MCF 10A (cell line): ENCODE measurements around the gene SLC26A8. TPM values are rescaled to one million over a fixed set of nuclear protein-coding genes. Genes with fewer than 3 reads are reported as not detected.
A peak's percentile ranks its signal among the peaks of the same experiment; 100 is the strongest.

Experiments used
- BruUV-seq: library from RNA; stranded (reverse); fragments of 400-500 nt; replicated peaks from 2 replicates; lab custom pipeline; 2021; lab: Mats Ljungman, UMichigan
- CTCF ChIA-PET: fragments of 300-600 bp; sonication (Branson Sonifier 250); formaldehyde crosslinking; extraction: SDS; loops from one replicate; lab custom pipeline; 2021; ENCODE audit warnings: antibody characterized with exemption, inconsistent platforms; lab: Yijun Ruan, JAX
- POLR2A ChIA-PET: fragments of 300-600, 350-650 bp; sonication (Branson Sonifier 250); formaldehyde crosslinking; extraction: SDS; loops from one replicate; lab custom pipeline; 2020; ENCODE audit warnings: antibody characterized with exemption, inconsistent platforms; lab: Yijun Ruan, JAX
- DNase-seq: peaks from one replicate; pipeline ENCODE4 v3.0.0-alpha.2; 2018; ENCODE audit not compliant: unreplicated experiment
- H3K27ac Mint-ChIP-seq: one replicate; pipeline ENCODE4 v1.8.0; 2022; ENCODE audit warnings: mild to moderate bottlenecking, low read depth, mixed read lengths; ENCODE audit not compliant: unreplicated experiment
- H3K27me3 Mint-ChIP-seq: one replicate; pipeline ENCODE4 v1.8.0; 2022; ENCODE audit warnings: mixed read lengths; ENCODE audit not compliant: insufficient read depth, unreplicated experiment
- H3K36me3 Mint-ChIP-seq: one replicate; pipeline ENCODE4 v1.8.0; 2022; ENCODE audit warnings: mild to moderate bottlenecking, moderate library complexity, mixed read lengths; ENCODE audit not compliant: insufficient read depth, unreplicated experiment
- H3K4me1 Mint-ChIP-seq: one replicate; pipeline ENCODE4 v1.8.0; 2022; ENCODE audit warnings: mixed read lengths; ENCODE audit not compliant: insufficient read depth, unreplicated experiment
- H3K4me3 Mint-ChIP-seq: one replicate; pipeline ENCODE4 v1.8.0; 2022; ENCODE audit warnings: mild to moderate bottlenecking, moderate library complexity, mixed read lengths; ENCODE audit not compliant: unreplicated experiment
- H3K9me3 Mint-ChIP-seq: one replicate; pipeline ENCODE4 v1.8.0; 2022; ENCODE audit warnings: mixed read lengths; ENCODE audit not compliant: unreplicated experiment
- intact Hi-C: fragments of 100-400 bp; cut with micrococcal nuclease; formaldehyde crosslinking; loops from 2 replicates; pipeline ENCODE4 v1.14.1; 2022
- total RNA-seq: library from RNA; stranded (reverse); gene quantifications from 2 replicates; pipeline ENCODE4 v1.2.3, GENCODE V29; 2022
- TF ChIP-seq, protein P1 (sequence below): fragments of 200-600 bp; IDR thresholded peaks from one replicate; pipeline ENCODE4 v1.8.0; 2022; ENCODE audit warnings: antibody characterized with exemption, mild to moderate bottlenecking; ENCODE audit not compliant: unreplicated experiment

Gene SLC26A8
- total RNA-seq, 1 experiment from 2014 or later: not detected

DNA sequence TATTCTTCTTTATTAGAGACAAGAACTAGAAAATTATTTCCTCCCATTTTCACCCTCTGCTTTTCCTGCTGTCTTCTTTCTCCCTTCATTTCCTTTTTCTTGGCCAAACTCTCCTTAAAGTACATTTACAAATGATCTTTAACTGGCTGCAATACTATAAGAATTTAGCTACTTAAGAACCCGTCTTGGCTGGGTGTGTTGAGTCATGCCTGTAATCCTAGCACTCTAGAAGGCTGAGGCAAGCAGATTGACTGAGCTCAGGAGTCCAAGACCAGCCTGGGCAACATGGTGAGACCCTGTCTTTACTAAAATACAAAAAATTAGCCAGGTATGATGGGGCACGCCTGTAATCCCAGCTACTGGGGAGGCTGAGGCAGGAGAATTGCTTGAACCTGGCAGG lies 64.3 kb downstream of the SLC26A8 start:
- POLR2A ChIA-PET: interaction anchor here (0.6 kb wide), 1 partner anchor 269 kb away, joined by 3 read pairs; no protein-coding TSS in a partner anchor
- CTCF ChIA-PET: interaction anchor here (1.0 kb wide), 1 partner anchor 40 kb away, joined by 5 read pairs; no protein-coding TSS in a partner anchor
- Mint-ChIP-seq H3K9me3 (no peaks in the 10 kb centered on the region), H3K36me3 (no peaks in the 10 kb centered on the region), H3K4me3 (no peak overlapping the region), H3K4me1 (peaks cover 13% of the 10 kb centered on the region), H3K27ac (no peak overlapping the region), H3K27me3 (peaks cover 41% of the 10 kb centered on the region)
- DNase-seq: peak; percentile 29
- BruUV-seq: no TSS peak
- intact Hi-C loops: no loop called here
- TF ChIP-seq, protein P1, sequence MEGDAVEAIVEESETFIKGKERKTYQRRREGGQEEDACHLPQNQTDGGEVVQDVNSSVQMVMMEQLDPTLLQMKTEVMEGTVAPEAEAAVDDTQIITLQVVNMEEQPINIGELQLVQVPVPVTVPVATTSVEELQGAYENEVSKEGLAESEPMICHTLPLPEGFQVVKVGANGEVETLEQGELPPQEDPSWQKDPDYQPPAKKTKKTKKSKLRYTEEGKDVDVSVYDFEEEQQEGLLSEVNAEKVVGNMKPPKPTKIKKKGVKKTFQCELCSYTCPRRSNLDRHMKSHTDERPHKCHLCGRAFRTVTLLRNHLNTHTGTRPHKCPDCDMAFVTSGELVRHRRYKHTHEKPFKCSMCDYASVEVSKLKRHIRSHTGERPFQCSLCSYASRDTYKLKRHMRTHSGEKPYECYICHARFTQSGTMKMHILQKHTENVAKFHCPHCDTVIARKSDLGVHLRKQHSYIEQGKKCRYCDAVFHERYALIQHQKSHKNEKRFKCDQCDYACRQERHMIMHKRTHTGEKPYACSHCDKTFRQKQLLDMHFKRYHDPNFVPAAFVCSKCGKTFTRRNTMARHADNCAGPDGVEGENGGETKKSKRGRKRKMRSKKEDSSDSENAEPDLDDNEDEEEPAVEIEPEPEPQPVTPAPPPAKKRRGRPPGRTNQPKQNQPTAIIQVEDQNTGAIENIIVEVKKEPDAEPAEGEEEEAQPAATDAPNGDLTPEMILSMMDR: no peak

DNA sequence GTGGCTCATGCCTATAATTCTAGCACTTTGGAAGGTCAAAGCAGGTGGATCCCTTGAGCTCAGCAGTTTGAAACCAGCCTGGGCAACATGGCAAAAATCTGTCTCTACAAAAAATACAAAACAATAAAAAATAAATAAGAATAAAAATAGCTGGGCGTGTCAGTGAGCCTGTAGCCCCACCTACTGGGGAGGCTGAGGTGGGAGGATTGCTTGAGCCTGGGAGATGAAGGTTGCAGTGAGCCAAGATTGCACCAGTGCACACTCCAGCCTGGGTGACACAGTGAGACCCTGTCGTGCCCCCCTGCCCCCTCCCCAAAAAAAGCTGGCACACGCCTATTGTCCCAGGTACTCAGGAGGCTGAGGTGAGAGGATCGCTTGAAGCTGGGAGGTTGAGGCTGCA lies 68.5 kb downstream of the SLC26A8 start:
- TF ChIP-seq, protein P1: peak; percentile 28
- H3K36me3 Mint-ChIP-seq: no peaks in the 10 kb centered on the region
- H3K4me1 Mint-ChIP-seq: peaks cover 40% of the 10 kb centered on the region
- BruUV-seq: no TSS peak
- H3K9me3 Mint-ChIP-seq: no peaks in the 10 kb centered on the region
- intact Hi-C loops: loop anchor here (10.0 kb wide), 1 partner anchor 221 kb away; the partner anchor contains the start of gene ARMC12
- DNase-seq: peak; percentile 11
- CTCF ChIA-PET: interaction anchor here (0.6 to 1.2 kb wide), 3 partner anchors 33 to 361 kb away, joined by 3 to 4 read pairs (median 3); no protein-coding TSS in a partner anchor
- POLR2A ChIA-PET: interaction anchor here (3.9 kb wide), 1 partner anchor 73 kb away, joined by 20 read pairs; the partner anchor contains the start of gene MAPK14
- H3K27ac Mint-ChIP-seq: no peak overlapping the region
- peaks cover 27% of the 10 kb centered on the region for H3K27me3 Mint-ChIP-seq
- H3K4me3 Mint-ChIP-seq: no peak overlapping the region

DNA sequence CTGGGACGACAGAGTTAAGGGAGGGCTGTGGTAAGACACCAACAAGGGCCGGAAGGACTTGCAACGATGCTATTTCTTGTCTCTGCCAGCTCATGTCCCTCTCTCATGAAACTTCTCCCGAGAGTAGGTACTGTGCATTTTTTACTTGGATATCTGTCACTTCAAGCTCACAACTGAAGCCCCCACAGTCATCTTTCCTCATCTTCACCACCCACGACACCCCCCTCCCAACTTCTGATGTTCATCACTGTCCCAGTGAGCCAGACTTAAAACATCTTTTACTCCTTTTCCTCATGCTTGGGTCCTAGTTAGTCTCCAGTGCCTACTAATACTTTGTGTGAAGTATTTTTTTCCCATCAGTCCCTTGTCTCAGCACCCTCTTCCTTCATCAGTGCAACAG lies 68.9 kb downstream of the SLC26A8 start:
- ChIA-PET CTCF (interaction anchor here (0.6 to 1.2 kb wide), 2 partner anchors 32 to 139 kb away, joined by 3 to 4 read pairs; no protein-coding TSS in a partner anchor), POLR2A (interaction anchor here (1.0 to 3.9 kb wide), 4 partner anchors 36 to 73 kb away, joined by 3 to 20 read pairs (median 6); partner anchors contain the start of gene MAPK14)
- H3K4me3 Mint-ChIP-seq: no peak overlapping the region
- H3K27ac Mint-ChIP-seq: no peak overlapping the region
- intact Hi-C loops: loop anchor here (10.0 kb wide), 1 partner anchor 221 kb away; the partner anchor contains the start of gene ARMC12
- peaks cover 23% of the 10 kb centered on the region for H3K27me3 Mint-ChIP-seq
- TF ChIP-seq, protein P1: no peak
- H3K36me3 Mint-ChIP-seq: no peaks in the 10 kb centered on the region
- no TSS peak for BruUV-seq
- no peaks in the 10 kb centered on the region for H3K9me3 Mint-ChIP-seq
- peaks cover 40% of the 10 kb centered on the region for H3K4me1 Mint-ChIP-seq
- DNase-seq: peak; percentile 4

DNA sequence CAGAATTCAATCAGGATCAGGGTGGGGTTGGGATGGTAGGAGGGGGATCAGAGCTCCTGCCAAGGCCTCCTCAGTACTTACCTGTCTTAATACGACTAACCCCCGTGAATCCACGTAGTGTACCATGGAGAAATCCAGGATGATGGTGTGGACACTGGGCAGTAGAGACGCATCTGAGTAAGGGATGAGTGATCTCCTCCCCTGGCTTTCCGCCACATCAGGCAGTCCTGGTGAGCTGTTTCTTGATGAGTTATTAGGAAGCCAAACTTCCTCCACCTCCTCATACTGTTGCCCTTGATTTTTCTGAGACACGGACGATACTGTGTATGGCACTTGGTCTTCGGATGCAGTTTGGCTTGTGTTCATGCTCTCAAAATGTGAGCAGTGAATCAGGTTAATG lies 69.4 kb downstream of the SLC26A8 start:
- peak; percentile 61 for DNase-seq
- CTCF ChIA-PET: interaction anchor here (0.6 to 1.1 kb wide), 2 partner anchors 43 to 162 kb away, joined by 3 to 4 read pairs; no protein-coding TSS in a partner anchor
- POLR2A ChIA-PET: interaction anchor here (1.0 to 3.9 kb wide), 5 partner anchors 15 to 74 kb away, joined by 3 to 20 read pairs (median 6); partner anchors contain the start of gene MAPK14
- Mint-ChIP-seq H3K9me3 (no peaks in the 10 kb centered on the region), H3K4me3 (no peak overlapping the region), H3K27me3 (peaks cover 18% of the 10 kb centered on the region), H3K4me1 (peaks cover 36% of the 10 kb centered on the region), H3K36me3 (no peaks in the 10 kb centered on the region), H3K27ac (peak overlapping the region; percentile 28)
- TF ChIP-seq, protein P1: no peak
- intact Hi-C loops: loop anchor here (10.0 kb wide), 1 partner anchor 220 kb away; the partner anchor contains the start of gene ARMC12
- no TSS peak for BruUV-seq
